ENCODE results near the gene CCDC50.

The CCDC50 gene

GRCh38 chr3:191368755-191369615, 39.8 kb downstream of the CCDC50 start:
- Histone ChIP-seq H3K4me1 (ENCODE audit: low read length) (no peaks in the 10 kb centered on the region), H3K79me2 (ENCODE audit: low read length) (no peaks in the 10 kb centered on the region), H3K4me3 (ENCODE audit: low read length) (no peak overlapping the region), H4K20me1 (ENCODE audit: insufficient read depth, low read length) (no peaks in the 10 kb centered on the region), H3K27ac (ENCODE audit: low read length) (no peak overlapping the region), H3K9ac (ENCODE audit: low read length) (no peak overlapping the region), H2AFZ (ENCODE audit: low read length) (no peak overlapping the region), H3K27me3 (replicated peaks; ENCODE audit: insufficient read depth, low read length) (no peaks in the 10 kb centered on the region), H3K4me2 (ENCODE audit: low read depth, low read length) (no peak overlapping the region), H3K9me3 (replicated peaks; ENCODE audit: insufficient read depth, low read length) (no peaks in the 10 kb centered on the region), H3K36me3 (replicated peaks; ENCODE audit: insufficient read depth, low read length) (no peaks in the 10 kb centered on the region), H3K9me2 (replicated peaks; ENCODE audit: insufficient read depth, low read length) (no peaks in the 10 kb centered on the region), H3F3A (ENCODE audit: insufficient read depth, low read length) (no peaks in the 10 kb centered on the region)
- TF ChIP-seq, protein P1, sequence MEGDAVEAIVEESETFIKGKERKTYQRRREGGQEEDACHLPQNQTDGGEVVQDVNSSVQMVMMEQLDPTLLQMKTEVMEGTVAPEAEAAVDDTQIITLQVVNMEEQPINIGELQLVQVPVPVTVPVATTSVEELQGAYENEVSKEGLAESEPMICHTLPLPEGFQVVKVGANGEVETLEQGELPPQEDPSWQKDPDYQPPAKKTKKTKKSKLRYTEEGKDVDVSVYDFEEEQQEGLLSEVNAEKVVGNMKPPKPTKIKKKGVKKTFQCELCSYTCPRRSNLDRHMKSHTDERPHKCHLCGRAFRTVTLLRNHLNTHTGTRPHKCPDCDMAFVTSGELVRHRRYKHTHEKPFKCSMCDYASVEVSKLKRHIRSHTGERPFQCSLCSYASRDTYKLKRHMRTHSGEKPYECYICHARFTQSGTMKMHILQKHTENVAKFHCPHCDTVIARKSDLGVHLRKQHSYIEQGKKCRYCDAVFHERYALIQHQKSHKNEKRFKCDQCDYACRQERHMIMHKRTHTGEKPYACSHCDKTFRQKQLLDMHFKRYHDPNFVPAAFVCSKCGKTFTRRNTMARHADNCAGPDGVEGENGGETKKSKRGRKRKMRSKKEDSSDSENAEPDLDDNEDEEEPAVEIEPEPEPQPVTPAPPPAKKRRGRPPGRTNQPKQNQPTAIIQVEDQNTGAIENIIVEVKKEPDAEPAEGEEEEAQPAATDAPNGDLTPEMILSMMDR (IDR thresholded peaks at IDR 0.05; ENCODE audit: low read length), result no peak
- TF ChIP-seq EZH2 (optimal IDR thresholded peaks at IDR 0.05; ENCODE audit: low read depth, low read length) (no peak), EZH2phosphoT487 (IDR thresholded peaks at IDR 0.05; ENCODE audit: low read length) (no peak)
- no peak for DNase-seq

- H3K9me2 ChIP-seq (replicated peaks; ENCODE audit: insufficient read depth, low read length), result no peaks in the 10 kb centered on the region
- TF ChIP-seq EZH2 (optimal IDR thresholded peaks at IDR 0.05; ENCODE audit: low read depth, low read length) (no peak), EZH2phosphoT487 (IDR thresholded peaks at IDR 0.05; ENCODE audit: low read length) (no peak)
- TF ChIP-seq, protein P1 (IDR thresholded peaks at IDR 0.05; ENCODE audit: low read length), result no peak
- H3K27ac ChIP-seq (ENCODE audit: low read length), result no peak overlapping the region
- no peaks in the 10 kb centered on the region for H3K27me3 ChIP-seq (replicated peaks; ENCODE audit: insufficient read depth, low read length)
- H3K4me1 ChIP-seq (ENCODE audit: low read length), result no peaks in the 10 kb centered on the region
- no peak overlapping the region for H3K4me3 ChIP-seq (ENCODE audit: low read length)
- no peaks in the 10 kb centered on the region for H3F3A ChIP-seq (ENCODE audit: insufficient read depth, low read length)
- H4K20me1 ChIP-seq (ENCODE audit: insufficient read depth, low read length), result no peaks in the 10 kb centered on the region
- H3K36me3 ChIP-seq (replicated peaks; ENCODE audit: insufficient read depth, low read length), result no peaks in the 10 kb centered on the region
- no peaks in the 10 kb centered on the region for H3K9me3 ChIP-seq (replicated peaks; ENCODE audit: insufficient read depth, low read length)
- H3K4me2 ChIP-seq (ENCODE audit: low read depth, low read length), result no peak overlapping the region
- no peak overlapping the region for H3K9ac ChIP-seq (ENCODE audit: low read length)
- H3K79me2 ChIP-seq (ENCODE audit: low read length), result no peaks in the 10 kb centered on the region
- DNase-seq, result no peak
- H2AFZ ChIP-seq (ENCODE audit: low read length), result no peak overlapping the region
Observed at GRCh38 chr3:191369616-191370010, 40.4 kb downstream of the CCDC50 start.

- H3K9ac ChIP-seq (ENCODE audit: low read length), result no peak overlapping the region
- no peak overlapping the region for H2AFZ ChIP-seq (ENCODE audit: low read length)
- no peak overlapping the region for H3K4me3 ChIP-seq (ENCODE audit: low read length)
- H3K36me3 ChIP-seq (replicated peaks; ENCODE audit: insufficient read depth, low read length), result no peaks in the 10 kb centered on the region
- TF ChIP-seq EZH2 (optimal IDR thresholded peaks at IDR 0.05; ENCODE audit: low read depth, low read length), result no peak
- TF ChIP-seq, protein P1 (IDR thresholded peaks at IDR 0.05; ENCODE audit: low read length), result no peak
- no peaks in the 10 kb centered on the region for H3K9me2 ChIP-seq (replicated peaks; ENCODE audit: insufficient read depth, low read length)
- H3K27ac ChIP-seq (ENCODE audit: low read length), result no peak overlapping the region
- H3K27me3 ChIP-seq (replicated peaks; ENCODE audit: insufficient read depth, low read length), result no peaks in the 10 kb centered on the region
- H3K4me2 ChIP-seq (ENCODE audit: low read depth, low read length), result no peak overlapping the region
- H3F3A ChIP-seq (ENCODE audit: insufficient read depth, low read length), result no peaks in the 10 kb centered on the region
- peaks cover 4% of the 10 kb centered on the region for H3K4me1 ChIP-seq (ENCODE audit: low read length)
- no peaks in the 10 kb centered on the region for H3K9me3 ChIP-seq (replicated peaks; ENCODE audit: insufficient read depth, low read length)
- H3K79me2 ChIP-seq (ENCODE audit: low read length), result no peaks in the 10 kb centered on the region
- no peaks in the 10 kb centered on the region for H4K20me1 ChIP-seq (ENCODE audit: insufficient read depth, low read length)
- DNase-seq, result no peak
Observed at GRCh38 chr3:191372122-191372521, 42.9 kb downstream of the CCDC50 start.
